Inflammatory macrophage treated with lipopolysaccharide for 1 hour (primary cell): ENCODE results near the gene RIN2.
"Not testable (repeated sequence)": the region's sequence is repeated elsewhere in the genome, so short reads cannot be mapped to it uniquely, and the experiment has no call there.

Experiments used
- DNase-seq, 2 donors: peaks; one replicate each; pipeline ENCODE4 v3.0.0-alpha.2; 2020 to 2022

The RIN2 gene

DNA sequence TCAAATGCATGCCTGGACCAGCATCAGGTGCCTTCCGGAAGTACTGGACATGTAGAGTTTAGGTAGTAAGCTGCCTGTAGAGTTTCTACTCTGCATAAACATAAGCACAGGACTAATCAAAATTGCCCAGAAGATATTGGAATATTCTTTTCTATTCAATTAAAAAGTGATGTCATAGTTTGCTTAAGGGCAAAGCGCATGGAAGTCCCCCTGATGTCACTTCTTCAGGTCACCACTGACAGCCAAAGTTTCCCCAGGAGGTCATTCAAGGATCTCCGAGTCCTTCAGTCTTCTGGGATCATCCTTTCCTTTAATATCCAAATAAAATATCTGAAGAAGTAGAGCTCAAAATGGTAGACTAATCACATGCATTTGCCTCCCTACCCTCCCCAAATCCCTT is 17.5 kb upstream of the RIN2 start:
- DNase-seq, result peak in 1 of 2 donors; percentile 22

DNA sequence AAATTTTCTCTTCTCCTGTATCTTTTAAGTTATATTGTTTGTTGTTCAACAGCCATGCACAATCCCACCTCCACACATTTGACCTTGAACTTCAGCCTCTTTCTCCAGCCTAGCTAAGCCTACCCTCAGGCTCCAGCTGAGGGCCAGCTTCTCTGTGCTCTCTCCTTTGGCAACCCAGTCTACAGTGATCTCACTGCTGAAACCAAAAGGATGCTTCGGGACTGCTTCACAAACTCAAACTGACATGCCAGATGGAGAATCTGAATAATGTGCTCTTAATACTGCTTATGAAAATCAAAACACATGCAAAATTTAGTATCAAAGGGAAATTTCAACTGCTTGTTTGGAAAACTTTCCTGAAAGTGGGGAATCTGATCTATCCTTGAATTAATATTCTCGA is 16.1 kb upstream of the RIN2 start:
- no peak for DNase-seq

DNA sequence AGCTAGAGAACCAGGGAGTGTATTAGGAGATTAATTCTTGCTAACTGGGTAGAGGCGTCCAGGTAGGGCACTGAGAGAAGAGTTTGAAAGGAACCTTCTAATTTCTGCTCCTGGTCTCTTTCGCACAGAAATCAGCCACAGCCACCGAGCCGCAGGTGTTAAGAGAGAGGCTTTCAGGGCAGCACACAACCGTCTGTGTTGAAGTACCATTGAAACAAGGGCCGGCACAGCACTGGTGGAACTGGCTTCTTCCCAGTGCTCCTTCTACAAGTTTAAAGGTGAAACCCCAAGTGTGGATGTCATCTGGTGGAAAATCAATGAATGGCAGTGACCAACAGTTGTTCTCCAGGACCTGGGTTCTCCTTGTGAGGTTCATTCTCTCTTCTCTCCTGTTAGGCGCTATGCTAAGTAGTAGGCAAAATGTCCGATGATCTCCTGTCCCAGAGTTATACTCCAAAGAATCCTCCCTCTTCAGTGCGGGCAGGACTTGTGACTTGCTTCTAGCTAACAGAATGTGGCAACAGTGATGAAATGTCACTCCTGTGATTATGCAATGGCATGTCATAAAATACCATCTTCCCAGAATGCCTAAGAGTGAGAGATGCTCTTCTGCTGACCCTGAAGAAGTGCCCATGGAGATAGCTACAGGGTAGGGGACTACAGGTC is 15.0 kb upstream of the RIN2 start:
- peak; percentile 84 to 86 for DNase-seq

DNA sequence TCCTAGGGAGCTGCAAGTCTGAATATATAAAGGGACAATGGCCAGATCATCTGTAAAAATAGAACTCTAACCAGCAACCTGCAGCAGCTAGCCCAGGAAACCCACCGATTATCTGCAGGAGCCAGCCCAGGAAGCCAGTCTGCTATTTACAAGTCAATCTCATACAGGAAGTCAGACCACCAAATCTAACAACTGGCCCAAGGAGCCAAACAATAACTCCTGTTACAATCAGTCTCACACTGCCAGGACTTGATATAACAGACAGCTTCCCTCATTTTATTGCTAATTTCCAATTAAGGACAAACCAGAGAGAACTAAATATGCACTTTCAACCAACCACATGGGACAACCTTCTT is 14.4 kb upstream of the RIN2 start:
- DNase-seq, result no peak

DNA sequence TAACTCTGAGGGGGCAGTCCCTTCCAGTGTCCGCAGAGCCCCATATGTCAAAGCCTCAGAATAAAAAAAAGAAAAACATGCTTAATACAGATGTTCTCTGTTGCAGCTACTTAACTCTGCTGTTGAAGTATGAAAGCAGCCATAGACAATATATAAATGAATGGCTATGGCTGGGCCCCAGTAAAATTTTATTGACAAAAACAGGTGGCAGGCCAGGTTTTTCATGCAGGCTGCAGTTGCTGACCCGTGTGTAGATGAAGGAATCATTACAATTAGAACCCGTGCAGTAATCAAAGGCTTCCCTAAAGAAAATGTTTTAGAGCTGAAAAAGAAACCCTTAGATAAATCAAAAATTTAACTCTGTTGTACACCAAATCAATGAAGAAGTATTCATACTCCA is 13.0 kb upstream of the RIN2 start:
- no peak for DNase-seq

DNA sequence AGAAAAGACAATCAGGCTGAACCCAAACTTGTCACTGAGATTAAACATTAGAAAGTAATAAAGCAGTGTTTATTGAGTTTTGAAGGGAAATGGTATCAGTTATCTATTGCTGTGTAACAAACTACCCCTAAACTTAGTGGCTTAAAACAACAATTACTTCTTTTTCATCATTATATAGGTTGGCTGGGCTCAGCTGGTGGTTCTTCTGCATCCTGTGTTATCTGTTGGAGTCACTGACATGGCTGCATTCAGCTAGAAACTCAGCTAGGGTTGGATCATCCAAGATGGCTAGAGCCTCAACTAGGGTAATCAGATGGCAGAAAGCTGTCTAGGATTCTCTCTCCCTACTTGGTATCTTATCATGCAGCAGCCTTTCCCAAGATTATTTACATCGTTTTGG is 12.5 kb upstream of the RIN2 start:
- DNase-seq, result no peak

DNA sequence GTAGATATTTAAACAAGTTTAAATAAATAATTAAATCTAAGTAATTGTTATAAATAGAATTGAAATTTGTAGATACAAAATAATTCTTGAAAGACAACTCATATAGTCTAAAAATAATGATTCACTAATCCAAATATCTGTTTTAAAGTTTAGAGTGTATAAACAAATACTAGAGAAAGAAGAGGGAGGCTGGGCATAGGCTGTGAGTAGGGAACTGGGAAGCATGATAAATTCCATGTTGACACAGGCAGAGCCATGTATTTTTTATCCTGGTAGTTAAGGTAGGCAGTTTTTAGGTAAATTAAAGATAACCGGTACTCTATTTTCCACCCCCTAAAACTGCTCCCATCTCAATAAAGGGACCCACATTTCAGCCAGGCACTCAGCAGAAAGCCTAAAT is 11.7 kb upstream of the RIN2 start:
- no peak for DNase-seq

DNA sequence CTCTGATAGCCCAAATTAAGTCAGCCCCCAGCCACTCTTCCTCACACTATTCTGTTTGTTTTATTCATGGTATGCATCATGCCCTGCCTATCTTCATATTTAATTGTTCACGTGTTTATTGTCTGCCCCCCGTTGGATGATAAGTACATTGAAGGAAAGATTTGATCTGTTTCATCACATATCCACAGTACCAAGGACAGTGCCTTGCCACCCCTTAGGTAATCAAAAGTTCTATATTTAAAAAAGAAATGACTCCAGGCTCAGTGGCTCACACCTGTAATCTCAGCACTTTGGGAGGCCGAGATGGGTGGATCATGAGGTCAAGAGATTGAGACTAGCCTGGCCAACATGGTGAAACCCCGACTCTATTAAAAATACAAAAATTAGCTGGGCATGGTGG is 10.2 kb upstream of the RIN2 start:
- no peak for DNase-seq

DNA sequence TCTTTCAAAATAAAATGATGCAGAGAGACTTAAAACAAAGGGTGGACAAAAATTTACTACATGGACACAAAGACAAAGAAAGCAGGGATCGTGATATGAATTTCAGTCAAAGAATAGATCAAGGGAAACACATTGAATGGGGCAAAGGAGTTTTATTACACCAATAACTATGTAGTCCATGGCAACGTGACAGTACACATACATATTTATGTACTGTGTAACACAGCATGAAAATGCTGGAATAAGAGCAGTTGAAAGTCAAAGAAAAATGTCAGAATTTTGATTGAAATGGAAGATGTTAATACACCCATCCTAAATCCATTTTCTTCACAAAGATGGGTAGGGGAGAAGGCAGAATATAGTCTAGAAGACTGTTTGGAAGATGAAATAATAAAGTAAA is 9.4 kb upstream of the RIN2 start:
- no peak for DNase-seq

DNA sequence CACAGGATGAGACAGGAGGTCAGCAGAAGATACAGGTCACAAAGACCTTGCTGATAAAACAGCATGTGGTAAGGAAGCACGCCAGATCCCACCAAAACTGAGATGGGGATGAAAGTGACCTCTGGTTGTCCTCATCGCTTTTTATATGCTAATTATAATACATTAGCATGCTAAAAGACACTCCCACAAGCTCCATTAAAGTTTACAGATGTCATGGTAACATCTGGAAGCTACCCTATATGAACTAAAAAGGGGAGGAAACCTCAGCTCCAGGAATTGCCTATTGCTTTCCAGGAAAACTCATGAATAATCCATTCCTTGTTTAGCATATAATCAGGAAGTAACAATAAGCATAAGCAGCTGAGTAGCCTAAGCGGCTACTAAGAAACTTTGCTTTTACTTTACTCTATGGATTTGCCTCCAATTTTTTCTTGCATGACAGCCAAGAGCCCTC is 8.4 kb upstream of the RIN2 start:
- DNase-seq, result no peak

DNA sequence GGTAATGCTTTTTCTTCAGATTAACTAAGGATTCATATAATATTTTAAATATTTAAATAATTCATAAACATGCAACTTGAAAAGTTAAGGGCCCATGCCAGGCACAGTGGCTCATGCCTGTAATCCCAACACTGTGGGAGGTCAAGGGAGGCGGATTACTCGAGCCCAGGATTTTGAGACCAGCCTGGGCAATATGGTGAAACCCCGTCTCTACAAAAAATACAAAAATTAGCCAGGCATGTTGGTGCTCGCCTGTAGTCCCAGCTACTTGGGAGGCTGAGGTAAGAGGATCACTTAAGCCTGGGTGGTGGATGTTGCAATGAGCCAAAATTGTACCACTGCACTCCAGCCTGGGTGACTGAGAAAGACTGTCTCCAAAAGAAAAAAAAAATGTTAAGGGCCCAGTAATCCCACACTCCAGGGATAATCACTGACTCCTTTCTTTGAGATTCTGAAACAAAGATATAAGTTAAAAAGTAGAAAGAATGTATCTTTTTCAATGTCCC is 7.9 kb upstream of the RIN2 start:
- no peak for DNase-seq

DNA sequence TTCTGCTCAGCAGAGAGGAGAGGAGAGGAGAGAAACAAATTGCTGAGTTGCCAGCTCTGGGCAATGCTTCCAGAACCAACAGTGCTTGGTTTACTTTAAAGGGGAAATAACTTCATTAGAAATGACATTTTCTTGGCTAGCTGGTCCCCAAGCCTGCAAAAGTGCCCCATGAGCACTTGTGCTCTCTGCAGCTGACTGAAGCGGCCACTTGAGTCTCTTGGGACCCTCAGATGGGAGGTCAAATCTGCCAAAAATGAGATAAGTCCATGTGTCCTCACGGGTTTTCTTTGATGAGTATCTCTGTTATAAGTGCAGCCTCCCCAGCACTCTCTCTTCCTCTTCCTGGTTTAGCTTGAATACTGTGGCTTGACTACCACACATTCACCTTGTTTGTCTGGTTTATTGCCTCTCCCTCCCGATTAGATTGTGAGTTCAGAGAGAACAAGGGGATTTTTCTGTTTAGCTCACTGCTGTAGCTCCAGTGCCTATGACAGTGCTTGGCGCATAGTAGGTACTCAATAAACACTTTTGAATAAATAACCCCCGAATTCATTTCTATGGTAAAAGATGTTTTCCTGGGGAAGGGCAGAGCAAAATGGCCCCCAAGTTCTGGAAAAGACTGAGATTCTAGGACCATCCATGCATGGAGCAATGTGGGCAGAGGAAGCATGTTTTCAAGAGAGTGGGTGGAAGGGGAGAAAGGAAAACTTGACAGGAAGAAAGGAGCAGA is 7.0 kb upstream of the RIN2 start:
- no peak for DNase-seq

DNA sequence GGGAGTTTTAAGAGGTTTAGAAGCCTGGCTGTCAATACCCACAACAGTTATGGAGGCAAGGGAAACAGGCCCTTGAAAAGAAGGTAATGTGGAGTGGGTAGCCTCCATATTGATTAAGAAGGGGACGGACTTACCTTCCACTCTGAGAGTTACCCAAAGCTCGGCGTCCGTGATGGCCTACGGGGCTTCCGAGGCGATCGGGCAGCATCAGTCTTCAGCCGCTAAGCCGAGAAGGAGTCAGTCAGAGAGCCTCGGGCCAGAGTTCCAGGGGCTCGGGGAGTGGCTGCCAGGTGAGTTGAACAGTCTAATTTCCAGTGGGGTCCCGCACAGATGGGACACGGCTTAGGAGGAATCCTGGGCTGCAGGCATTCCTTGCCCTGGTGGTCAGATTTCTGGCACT is 3.9 kb upstream of the RIN2 start:
- not testable (repeated sequence) for DNase-seq

DNA sequence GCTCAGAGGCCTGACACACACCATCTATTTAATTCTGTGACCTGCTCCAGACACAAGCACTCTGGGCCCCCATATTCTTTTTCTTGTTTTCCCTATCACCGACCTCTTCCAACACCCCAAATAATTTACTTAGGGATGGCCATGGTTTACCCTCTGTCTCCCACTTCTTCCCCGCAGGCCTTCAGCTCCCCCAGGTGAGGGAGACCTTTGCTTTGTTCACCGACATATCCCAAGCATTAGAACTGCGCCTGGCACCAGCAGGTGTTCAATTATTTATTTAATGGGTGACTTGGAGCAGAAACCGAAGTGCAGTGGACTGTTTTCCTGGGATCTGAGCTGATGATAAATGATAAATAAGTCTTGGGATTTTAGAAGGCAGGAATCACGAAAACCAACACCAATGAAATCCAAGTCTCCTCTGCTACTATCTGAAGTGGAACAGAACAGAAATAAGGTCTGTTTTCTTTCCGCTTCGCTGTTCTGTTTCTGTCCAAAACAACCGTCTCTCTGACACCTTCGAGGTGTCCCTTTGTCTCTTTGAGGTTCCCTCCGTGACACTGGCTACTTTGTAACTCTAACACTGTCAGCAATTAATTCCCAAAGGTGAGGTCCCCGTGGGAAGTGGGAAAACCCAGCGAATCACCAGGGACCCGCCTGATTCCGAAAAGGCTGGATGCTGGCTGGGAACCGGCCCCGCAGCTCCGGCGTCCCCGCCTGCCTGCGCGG is 1.1 kb upstream of the RIN2 start:
- DNase-seq, result no peak

DNA sequence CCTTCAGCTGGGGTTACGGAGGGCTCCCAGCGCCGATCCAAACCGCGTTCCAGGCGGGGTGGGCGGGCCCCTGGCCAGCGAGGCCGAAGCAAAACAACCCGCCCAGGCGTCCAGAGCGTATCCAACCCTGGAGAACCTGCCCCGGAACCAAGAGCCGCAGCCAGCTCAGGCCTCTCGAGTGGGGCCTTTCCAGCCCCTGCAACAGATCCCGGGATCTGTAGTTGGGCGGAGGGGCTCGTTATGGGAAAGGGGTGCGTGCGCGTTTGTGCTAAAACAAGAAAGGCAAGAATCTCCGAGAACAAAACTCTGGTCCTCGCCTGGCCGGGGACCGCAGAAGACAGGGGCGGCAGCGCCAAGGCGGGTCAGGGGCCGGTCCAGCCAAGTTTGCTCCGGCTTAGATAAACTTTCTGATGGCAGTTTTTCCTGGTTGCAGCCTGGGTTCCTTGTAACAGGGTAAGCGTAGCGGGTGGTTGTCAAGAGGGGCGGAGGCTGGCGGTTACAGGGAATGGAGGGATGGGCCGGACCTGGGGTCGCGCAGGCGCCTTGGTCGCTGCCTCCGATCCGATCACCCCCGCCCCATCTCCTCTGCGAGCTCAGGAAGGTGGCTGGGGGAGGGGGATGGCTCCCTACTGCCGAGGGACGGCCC is 448 bp upstream of the RIN2 start:
- no peak for DNase-seq

DNA sequence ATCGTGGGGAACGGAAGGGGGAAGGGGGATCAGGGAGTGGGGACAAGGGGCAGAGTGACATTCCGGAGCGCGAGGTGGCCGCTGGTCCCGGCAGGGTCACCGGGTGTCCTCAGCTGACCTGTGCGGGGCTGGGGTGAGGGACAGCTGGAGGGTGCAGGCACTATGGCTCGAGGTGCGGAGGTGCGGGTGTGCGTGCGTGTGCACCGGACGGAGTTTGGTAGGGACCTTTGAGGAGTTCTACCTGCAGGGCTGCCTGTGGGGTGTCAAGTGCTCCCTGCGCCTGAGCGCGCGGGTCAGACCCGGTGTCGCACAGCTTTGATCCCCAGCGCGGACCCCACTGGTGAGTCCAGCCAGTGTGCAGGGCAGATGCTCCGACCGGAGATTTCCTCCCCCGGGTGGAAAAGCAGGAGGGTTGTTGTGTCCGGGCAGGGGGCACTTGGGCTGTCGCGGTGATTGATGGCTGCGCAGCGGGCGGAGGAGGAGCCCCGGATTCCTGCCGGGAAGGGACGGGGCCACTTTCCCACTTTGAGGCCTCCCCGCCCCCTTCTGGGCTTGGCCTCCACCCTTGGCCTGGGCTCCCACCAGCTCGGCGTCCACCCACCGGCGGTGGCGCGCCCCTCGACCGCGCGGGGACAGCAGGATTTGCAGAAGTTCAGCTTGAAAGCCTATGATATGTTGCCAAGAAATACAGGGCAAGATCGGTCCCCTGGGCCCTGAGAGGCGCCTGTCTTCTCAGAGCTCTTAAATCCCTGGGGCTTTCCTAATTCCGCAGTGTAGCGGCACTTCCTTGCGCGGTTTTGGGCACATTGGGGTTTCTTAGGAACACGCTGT is 658 bp downstream of the RIN2 start:
- peak; percentile 56 to 63 for DNase-seq

DNA sequence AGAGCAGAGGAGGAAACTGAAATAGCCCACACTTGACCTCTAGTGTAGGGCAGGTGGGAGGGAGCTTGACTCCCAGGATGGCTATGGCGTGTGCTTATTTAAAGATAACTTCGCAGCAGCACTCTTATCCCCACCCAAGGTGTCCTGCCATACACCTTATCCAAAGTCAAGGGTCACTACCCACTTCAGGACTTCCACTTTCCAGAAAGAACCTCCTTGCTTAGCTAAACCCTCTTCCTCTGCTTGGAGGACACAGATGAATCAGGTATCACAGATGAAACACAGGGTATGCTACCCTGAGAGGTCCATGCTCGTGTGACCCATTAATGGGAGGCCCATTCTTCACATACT is 2.3 kb downstream of the RIN2 start:
- DNase-seq, result no peak

DNA sequence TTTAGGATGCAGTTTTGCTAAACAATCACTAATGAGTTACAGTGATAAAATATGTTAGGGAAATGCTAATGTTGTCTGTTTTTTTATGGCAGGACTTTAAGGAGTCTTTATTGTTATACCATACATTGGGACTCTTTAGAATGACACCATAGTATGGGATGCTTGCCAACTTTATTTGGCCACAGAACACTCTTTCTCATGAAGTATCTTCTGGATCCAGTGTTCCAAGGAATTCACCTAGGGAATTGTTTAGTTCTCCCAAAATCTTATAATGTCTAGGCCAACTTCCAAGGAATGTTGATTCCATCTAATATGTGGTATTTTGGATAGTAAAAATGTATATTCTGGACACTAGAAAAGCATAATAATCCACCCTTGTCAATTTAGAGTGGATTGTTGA is 3.3 kb downstream of the RIN2 start:
- DNase-seq, result no peak

DNA sequence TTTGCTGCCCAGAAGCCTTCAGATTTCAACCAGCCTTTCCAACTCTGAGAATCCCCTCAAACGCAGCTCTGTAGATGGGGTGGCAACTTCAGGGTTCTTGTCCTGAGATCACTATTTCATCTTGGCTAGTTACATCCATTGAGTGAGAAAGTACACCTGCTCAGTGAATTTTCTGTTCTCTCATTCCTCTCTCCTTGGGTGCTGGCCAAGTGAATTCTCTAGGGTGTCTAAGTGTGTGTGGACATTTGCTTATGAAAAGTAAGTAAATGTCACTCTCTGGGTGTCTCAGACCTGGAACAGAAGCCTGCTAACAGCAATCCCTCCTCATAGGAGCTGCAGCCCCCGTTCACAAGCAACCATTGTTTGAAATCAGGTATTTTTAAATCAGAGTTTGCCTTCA is 3.8 kb downstream of the RIN2 start:
- DNase-seq, result no peak

DNA sequence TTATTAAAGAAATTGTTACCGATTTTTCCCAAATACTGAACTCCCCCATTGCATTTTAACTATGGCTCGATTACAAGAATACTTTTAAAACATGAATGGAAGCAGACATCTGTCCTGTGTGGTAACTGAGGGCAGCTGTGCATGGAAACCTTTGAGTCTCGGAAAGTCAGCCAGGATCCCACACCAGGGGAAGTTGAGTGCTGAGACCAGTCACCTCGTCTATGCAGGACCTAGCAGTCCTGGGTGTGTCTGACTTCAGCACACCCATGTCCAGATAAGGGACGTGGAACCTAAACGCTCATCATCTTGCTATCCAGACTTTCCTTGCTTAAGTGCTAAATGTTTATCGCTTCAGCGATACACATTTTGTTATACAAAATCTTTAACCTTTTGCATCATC is 6.1 kb downstream of the RIN2 start:
- no peak for DNase-seq

DNA sequence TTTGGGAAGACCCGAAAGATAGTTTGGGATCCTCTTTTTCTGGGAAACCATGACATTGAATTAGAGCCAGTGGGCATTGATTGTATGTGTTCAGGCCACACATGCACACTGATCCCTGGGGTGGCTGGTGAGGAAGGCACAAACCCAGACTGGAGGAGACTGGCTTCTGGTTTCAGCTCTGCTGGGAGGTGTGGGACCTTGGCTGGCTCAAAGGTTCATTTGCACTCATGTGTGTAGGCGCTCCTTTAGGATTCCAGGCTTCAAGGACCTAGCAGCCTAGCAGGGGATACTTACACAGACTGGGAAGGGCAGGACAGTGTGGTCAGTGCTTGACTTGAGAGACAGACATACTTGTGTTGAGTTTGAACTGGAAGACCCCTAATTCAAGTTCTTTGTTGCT is 7.2 kb downstream of the RIN2 start:
- no peak for DNase-seq

DNA sequence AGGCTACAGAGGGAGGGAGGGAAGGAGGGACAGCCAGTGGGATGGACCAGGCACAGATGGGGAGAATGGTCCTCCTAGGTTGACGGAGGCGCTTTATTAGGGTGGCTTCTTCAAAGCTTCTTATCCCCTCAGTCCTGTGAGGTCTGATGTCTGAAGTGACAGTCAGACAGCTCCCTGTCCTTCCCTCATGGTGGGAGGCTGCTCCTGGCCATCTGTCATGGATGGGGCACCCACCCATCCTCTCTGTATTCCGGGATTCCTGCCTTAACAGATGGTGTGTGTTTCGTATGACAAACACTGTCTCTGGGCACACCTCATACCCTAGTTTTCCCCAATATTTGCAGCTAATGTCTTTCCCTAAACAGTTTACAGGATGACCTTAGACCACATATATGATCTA is 7.9 kb downstream of the RIN2 start:
- DNase-seq, result no peak

DNA sequence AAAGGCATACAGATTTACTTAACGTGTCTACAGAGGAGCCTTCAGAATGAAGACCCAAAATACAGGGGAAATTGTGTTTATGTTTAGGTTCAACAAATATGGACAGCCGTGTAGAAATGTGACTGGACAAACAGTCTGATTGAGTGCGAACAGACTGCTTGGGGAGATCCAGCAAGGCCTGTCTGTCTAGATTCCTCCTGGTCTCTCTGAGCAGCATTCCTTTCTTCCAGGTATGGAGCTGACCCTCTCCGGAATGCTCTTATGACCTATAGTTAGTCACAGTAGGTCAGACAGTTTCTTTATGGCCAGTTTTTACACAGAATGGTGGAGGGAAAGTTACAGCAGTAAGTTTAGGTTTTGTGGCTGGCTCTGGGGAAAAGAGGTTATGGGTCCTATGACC is 9.0 kb downstream of the RIN2 start:
- no peak for DNase-seq
